ENCODE data around the gene MAGEA9B.
"Not testable (repeated sequence)": the region's sequence is repeated elsewhere in the genome, so short reads cannot be mapped to it uniquely, and the experiment has no call there.

Gene MAGEA9B

DNA sequence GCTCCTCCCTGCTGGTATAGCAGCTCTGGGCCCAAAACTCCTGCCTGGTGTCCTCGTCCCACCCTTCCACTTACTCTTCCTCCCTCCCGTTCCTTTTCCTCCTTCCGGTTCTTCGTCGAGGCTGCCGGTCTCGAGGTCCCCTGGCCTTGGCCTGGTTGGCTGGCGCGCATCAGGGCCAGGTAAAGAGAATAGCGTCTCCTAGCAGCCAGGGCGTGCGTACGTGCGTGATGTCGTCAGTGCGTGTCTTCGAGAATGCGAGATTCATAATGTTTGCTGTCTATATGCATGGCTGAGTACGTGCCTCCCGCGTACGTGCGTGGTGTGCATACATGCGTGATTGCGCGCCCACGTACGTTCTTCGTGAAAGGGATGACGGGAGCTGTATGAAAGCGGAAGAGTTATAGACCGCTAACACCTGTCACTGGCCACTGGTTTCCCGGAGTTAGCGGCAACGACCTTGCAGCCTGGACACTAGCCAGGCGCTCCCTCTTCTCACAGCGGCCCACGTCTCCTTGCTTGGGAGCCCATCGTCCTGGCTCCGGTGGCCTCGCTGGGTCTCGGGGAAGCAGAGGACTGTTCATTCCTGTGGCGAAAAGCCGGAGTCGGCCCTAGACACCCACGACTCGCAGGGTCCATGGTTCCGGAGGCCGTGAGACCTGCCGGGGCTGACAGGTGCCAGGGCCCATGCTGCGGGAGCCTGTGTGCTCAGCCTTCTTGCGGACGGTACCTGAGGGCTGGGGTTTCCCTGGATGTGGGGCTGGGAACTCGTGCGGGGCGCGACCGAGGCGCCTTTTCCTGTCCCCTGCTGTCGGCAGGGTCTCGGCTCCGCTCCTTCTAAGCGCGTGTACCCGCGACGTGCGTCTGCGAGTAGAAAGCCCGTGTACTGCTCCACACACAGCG, 46.4 kb downstream of the MAGEA9B start, which contains the start of gene EOLA1:
TSS of gene EOLA1 (plus strand) at position 392 of the 900 bp plus-strand sequence. CDS start 4,619 bp downstream, outside the sequence.
- peak; percentile 96 for DNase-seq (ENCODE audit: low read depth)
- TF ChIP-seq, protein P1, sequence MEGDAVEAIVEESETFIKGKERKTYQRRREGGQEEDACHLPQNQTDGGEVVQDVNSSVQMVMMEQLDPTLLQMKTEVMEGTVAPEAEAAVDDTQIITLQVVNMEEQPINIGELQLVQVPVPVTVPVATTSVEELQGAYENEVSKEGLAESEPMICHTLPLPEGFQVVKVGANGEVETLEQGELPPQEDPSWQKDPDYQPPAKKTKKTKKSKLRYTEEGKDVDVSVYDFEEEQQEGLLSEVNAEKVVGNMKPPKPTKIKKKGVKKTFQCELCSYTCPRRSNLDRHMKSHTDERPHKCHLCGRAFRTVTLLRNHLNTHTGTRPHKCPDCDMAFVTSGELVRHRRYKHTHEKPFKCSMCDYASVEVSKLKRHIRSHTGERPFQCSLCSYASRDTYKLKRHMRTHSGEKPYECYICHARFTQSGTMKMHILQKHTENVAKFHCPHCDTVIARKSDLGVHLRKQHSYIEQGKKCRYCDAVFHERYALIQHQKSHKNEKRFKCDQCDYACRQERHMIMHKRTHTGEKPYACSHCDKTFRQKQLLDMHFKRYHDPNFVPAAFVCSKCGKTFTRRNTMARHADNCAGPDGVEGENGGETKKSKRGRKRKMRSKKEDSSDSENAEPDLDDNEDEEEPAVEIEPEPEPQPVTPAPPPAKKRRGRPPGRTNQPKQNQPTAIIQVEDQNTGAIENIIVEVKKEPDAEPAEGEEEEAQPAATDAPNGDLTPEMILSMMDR (IDR thresholded peaks at IDR 0.05; ENCODE audit: low read depth, low read length, missing control alignments), result no peak
- peak within 1 kb of the TSS; percentile 75 for H3K4me3 ChIP-seq (ENCODE audit: low read depth, low read length)

DNA sequence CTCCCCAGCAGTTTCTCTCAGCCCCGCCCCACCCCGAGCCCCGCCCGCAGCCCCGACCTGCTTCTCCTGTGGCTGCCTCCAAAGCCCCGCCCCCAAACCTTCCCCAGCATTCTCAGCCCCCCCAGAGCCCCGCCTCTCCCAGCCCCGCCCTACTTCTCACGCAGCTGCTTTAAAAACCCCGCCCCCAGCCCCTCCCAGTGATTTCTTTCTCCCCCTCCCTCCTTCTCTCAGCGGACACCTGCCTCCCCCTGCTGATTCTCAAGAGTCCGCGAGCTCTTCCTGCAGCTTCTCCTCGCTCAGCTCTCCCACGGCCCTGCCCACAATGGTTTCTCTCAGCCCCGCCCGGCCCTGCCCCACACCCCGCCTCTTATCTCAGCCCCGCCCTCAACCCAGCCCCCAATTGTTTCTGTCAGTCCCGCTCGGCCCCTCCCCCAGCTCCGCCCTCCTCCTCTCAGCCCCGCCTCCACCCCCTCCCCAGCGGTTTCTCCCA, 47.1 kb downstream of the MAGEA9B start:
- TF ChIP-seq, protein P1 (IDR thresholded peaks at IDR 0.05; ENCODE audit: low read depth, low read length, missing control alignments), result no peak
- peak; percentile 60 for DNase-seq (ENCODE audit: low read depth)
- peak overlapping the region; percentile 75 for H3K4me3 ChIP-seq (ENCODE audit: low read depth, low read length)

DNA sequence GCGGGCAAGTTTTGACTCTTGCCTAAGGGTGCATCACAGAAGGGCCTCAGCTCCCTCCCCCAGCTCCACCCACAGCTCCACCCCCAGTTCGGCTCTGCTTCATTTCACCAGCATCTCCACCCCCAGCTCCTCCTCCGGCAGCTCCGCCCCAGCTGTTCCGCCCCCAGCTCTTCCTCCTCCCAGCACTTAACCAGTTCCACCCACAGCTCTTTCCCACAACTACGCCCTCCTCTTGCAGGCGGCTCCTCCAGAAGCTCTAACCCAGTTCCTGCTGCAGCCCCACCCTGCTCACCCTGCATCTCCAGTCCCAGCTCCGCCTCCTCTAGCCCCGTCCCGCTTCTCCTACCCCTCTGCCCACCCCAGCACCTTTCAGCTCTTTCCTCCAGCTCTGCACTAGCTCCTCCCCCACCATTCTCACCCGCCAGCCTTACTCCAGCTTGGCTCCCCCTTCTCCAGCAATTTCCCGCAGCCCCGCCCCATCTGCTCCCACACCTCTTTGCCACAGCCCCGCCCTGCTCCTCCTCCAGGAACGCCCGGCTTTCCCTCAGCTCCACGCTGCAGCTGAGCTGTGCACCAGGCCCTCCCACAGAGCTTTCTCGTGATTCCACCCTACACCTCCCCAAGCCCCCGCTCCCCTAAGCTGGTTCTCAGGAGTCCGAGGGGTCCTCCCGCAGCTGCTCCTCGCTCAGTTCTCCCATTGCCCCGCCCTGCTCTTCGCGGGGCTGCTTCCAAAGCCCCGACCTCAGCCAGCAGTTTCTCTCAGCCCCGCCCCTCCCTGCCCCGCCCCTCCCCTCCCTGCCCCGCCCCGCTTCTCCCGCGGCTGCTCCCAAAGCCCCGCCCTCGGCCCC, 47.8 kb downstream of the MAGEA9B start:
- peak; percentile 88 for DNase-seq (ENCODE audit: low read depth)
- TF ChIP-seq, protein P1 (IDR thresholded peaks at IDR 0.05; ENCODE audit: low read depth, low read length, missing control alignments), result no peak
- peak overlapping the region; percentile 59 for H3K4me3 ChIP-seq (ENCODE audit: low read depth, low read length)

DNA sequence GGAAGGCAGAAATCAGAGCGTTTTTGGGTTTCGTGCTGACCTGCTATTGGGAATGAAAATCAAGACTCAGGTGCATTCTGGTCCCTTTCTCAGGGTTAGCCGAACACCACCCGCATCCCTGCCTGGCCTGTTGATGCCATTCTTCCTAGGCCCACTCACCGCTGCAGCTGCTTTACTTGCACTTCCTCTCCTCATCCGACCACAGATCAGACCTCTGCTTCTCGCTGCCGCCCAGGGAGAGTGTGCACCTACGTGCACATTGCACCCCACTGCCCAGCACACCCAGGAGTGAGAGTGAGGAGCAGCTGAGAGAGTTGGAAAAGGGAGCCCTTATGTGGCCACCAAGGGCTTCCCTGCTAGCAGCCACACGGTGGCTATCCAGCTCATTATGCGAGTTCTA, 49.8 kb downstream of the MAGEA9B start:
- DNase-seq (ENCODE audit: low read depth); H3K4me3 ChIP-seq (ENCODE audit: low read depth, low read length): not testable (repeated sequence)

DNA sequence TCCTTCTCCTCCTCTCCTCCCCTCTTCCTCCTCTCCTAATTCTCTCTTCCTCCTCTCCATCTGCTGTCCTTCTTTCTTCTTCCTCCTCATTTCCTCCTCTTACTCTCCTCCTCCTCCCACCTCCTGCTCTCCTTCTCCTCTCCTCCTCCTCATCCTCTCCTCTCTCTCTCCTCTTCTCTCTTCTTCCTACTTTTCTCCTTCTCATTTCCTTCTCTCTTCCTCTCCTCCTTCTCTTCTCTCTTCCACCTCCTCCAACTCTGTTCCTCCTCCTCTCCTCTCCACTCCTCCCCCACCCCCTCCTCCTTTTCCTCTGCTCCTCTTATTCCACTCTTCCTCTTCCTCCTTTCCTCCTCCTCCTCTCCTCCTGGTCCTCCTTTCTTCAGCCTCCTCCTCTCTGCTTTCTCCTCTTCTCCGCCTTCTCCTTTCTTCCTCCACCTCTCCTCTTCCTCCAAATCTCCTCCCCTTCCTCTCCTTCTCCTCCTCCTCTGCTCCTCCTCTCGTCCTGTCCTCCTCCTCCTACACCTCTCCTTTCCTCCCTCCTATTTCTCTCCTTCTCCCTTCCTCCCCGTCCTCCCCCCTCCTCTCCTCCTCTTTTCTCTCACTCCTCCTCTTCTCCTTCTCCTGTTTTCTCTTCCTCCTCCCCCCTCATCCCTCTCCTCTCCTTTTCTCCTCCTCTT, 52.2 kb downstream of the MAGEA9B start:
- DNase-seq (ENCODE audit: low read depth); H3K4me3 ChIP-seq (ENCODE audit: low read depth, low read length): not testable (repeated sequence)

DNA sequence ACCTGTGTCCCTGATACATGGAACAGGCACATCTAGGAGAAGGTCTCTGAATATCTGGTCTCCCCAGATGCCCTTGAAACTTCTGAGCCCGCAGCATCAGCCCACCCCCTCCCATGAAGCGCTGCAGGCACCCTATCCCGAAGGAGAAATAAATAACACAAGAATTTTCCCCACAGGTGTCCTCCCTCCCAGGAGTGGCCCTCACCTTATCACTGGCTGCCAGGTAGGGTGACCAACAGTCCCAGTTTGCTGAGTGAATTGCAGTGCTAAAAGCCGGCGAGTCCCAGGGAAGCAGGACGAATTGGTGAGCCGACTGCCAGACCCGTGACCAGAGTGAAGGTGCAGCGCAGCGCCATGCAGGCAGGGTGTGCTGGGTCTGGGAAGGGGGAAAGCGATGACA, 53.3 kb downstream of the MAGEA9B start:
- not testable (repeated sequence) for DNase-seq (ENCODE audit: low read depth); H3K4me3 ChIP-seq (ENCODE audit: low read depth, low read length)

DNA sequence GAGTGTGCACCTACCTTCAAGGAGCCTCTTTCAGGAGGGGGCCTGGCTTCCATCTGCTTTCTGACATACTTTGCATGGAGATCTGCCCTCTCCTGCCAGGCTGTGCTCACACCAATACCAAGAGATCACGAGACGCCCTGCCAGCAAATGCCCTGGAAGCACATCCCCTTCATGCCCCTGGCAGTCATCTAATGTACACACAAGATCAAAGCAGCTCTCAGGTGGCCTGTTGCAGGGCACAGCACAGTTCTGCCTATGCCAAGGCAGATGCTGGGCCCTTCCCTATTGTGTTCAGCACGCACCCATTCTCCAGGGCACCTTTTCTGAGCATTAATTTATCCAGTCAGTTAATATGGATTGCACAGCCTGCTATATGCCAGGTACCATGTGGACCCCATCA, 54.4 kb downstream of the MAGEA9B start:
- not testable (repeated sequence) for DNase-seq (ENCODE audit: low read depth); H3K4me3 ChIP-seq (ENCODE audit: low read depth, low read length)

Data from GM12864 (cell line).